OCI-LY1 (cell line): Measurements from ENCODE around the gene SPAG17.

Experiments used
- H2AFZ ChIP-seq: fragments of 200-600 bp; sonication (generic), shearing (Covaris generic); 2 replicates; pipeline ENCODE4 v1.6.0; 2014; ENCODE audit warnings: antibody characterized with exemption, mild to moderate bottlenecking, low read length
- H3F3A ChIP-seq: fragments of 200-600 bp; sonication (generic), shearing (Covaris generic); 2 replicates; pipeline ENCODE4 v1.6.0; 2014; ENCODE audit warnings: mild to moderate bottlenecking, antibody characterized with exemption, low read length, moderate library complexity; ENCODE audit not compliant: insufficient read depth
- H3K27ac ChIP-seq: fragments of 200-600 bp; sonication (generic); 2 replicates; pipeline ENCODE4 v1.5.1; 2014; ENCODE audit warnings: low read length, mixed run types, mild to moderate bottlenecking, low read depth; ENCODE audit not compliant: poor library complexity, severe bottlenecking
- H3K27me3 ChIP-seq: fragments of 200-600 bp; sonication (generic); 2 replicates; pipeline ENCODE4 v1.6.0; 2014; ENCODE audit warnings: antibody characterized with exemption, mild to moderate bottlenecking, low read length, moderate library complexity; ENCODE audit not compliant: insufficient read depth
- H3K36me3 ChIP-seq: fragments of 200-600 bp; sonication (generic); 2 replicates; pipeline ENCODE4 v1.6.1; 2014; ENCODE audit warnings: mild to moderate bottlenecking, antibody characterized with exemption, low read length, moderate library complexity, mixed read lengths; ENCODE audit not compliant: insufficient read depth
- H3K4me1 ChIP-seq: fragments of 200-600 bp; sonication (generic); 2 replicates; pipeline ENCODE4 v1.5.1; 2014; ENCODE audit warnings: mild to moderate bottlenecking, low read length, moderate library complexity; ENCODE audit not compliant: insufficient read depth, severe bottlenecking
- H3K4me2 ChIP-seq: fragments of 200-600 bp; sonication (generic), shearing (Covaris generic); 2 replicates; pipeline ENCODE4 v1.6.1; 2014; ENCODE audit warnings: low read length
- H3K4me3 ChIP-seq: fragments of 200-600 bp; sonication (generic); 2 replicates; pipeline ENCODE4 v1.5.1; 2014; ENCODE audit warnings: low read length, low read depth, mild to moderate bottlenecking, mixed read lengths; ENCODE audit not compliant: poor library complexity, severe bottlenecking
- H3K79me2 ChIP-seq: fragments of 200-600 bp; shearing (Covaris generic); 2 replicates; pipeline ENCODE4 v1.6.1; 2016; ENCODE audit warnings: mixed run types, low read length, mixed read lengths; ENCODE audit not compliant: insufficient read depth
- H3K9ac ChIP-seq: fragments of 200-600 bp; sonication (generic), shearing (Covaris generic); 2 replicates; pipeline ENCODE4 v1.6.1; 2014; ENCODE audit warnings: mild to moderate bottlenecking, low read length, mixed read lengths
- H3K9me2 ChIP-seq: fragments of 200-600 bp; sonication (generic), shearing (Covaris generic); 2 replicates; pipeline ENCODE4 v1.6.1; 2014; ENCODE audit warnings: low read depth, mild to moderate bottlenecking, low read length, mixed read lengths
- H3K9me3 ChIP-seq: fragments of 200-600 bp; shearing (Covaris generic); 2 replicates; pipeline ENCODE4 v1.6.1; 2014; ENCODE audit warnings: low read length, mixed read lengths
- H4K20me1 ChIP-seq: fragments of 200-600 bp; sonication (generic), shearing (Covaris generic); 2 replicates; pipeline ENCODE4 v1.6.0; 2016; ENCODE audit warnings: mild to moderate bottlenecking, low read length; ENCODE audit not compliant: insufficient read depth
- EZH2 ChIP-seq: fragments of 200-600 bp; sonication (generic), shearing (Covaris generic); IDR thresholded peaks from 2 replicates; pipeline ENCODE4 v1.8.0; 2017; ENCODE audit warnings: borderline replicate concordance, mixed run types, mild to moderate bottlenecking, antibody characterized with exemption, low read length, moderate library complexity, mixed read lengths
- TF ChIP-seq, protein P1 (sequence below): fragments of 200-600 bp; sonication (generic), shearing (Covaris generic); IDR thresholded peaks from 2 replicates; pipeline ENCODE4 v1.5.1; 2017; ENCODE audit warnings: mild to moderate bottlenecking, antibody characterized with exemption, low read length, moderate library complexity, mixed read lengths

Gene SPAG17

DNA sequence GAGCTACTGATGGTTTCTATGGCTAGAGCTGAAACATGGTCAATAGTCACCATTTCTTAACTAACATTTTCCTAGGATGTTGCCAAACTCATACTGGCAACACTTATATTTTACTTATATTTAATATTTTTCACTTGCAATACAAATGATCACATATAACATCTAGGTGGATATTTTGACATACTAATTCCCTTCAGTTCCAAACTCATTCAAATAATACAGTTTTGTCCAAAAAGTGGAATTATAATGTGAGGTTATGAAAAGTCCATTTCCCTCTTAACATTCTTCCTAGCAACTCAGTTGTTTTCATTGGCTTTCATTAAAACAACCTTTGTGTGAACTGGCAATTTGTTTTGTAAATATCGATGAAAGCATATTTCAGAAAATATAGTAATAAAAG lies 16.0 kb downstream of the SPAG17 start:
- H3K27ac ChIP-seq = no peak overlapping the region
- H3F3A ChIP-seq = no peaks in the 10 kb centered on the region
- H4K20me1 ChIP-seq = no peaks in the 10 kb centered on the region
- TF ChIP-seq EZH2 = no peak
- TF ChIP-seq, protein P1, sequence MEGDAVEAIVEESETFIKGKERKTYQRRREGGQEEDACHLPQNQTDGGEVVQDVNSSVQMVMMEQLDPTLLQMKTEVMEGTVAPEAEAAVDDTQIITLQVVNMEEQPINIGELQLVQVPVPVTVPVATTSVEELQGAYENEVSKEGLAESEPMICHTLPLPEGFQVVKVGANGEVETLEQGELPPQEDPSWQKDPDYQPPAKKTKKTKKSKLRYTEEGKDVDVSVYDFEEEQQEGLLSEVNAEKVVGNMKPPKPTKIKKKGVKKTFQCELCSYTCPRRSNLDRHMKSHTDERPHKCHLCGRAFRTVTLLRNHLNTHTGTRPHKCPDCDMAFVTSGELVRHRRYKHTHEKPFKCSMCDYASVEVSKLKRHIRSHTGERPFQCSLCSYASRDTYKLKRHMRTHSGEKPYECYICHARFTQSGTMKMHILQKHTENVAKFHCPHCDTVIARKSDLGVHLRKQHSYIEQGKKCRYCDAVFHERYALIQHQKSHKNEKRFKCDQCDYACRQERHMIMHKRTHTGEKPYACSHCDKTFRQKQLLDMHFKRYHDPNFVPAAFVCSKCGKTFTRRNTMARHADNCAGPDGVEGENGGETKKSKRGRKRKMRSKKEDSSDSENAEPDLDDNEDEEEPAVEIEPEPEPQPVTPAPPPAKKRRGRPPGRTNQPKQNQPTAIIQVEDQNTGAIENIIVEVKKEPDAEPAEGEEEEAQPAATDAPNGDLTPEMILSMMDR = no peak
- no peaks in the 10 kb centered on the region for H3K36me3 ChIP-seq
- H2AFZ ChIP-seq = no peak overlapping the region
- H3K4me2 ChIP-seq = no peak overlapping the region
- no peaks in the 10 kb centered on the region for H3K9me3 ChIP-seq
- H3K4me3 ChIP-seq = no peak overlapping the region
- no peaks in the 10 kb centered on the region for H3K9me2 ChIP-seq
- no peaks in the 10 kb centered on the region for H3K79me2 ChIP-seq
- no peak overlapping the region for H3K9ac ChIP-seq
- no peaks in the 10 kb centered on the region for H3K4me1 ChIP-seq
- H3K27me3 ChIP-seq = no peaks in the 10 kb centered on the region

- H3K36me3 ChIP-seq = no peaks in the 10 kb centered on the region
- no peak overlapping the region for H3K4me2 ChIP-seq
- H3K27me3 ChIP-seq = no peaks in the 10 kb centered on the region
- H3K79me2 ChIP-seq = no peaks in the 10 kb centered on the region
- no peaks in the 10 kb centered on the region for H3K9me3 ChIP-seq
- TF ChIP-seq, protein P1 = no peak
- TF ChIP-seq EZH2 = no peak
- H2AFZ ChIP-seq = no peak overlapping the region
- H3F3A ChIP-seq = no peaks in the 10 kb centered on the region
- no peak overlapping the region for H3K9ac ChIP-seq
- no peak overlapping the region for H3K27ac ChIP-seq
- H3K4me1 ChIP-seq = no peaks in the 10 kb centered on the region
- no peaks in the 10 kb centered on the region for H3K9me2 ChIP-seq
- H4K20me1 ChIP-seq = no peaks in the 10 kb centered on the region
- H3K4me3 ChIP-seq = no peak overlapping the region
Observed at GRCh38 chr1:118160806-118161205, 24.2 kb downstream of the SPAG17 start.

GRCh38 chr1:118159569-118159968 lies 25.5 kb downstream of the SPAG17 start:
- Histone ChIP-seq H2AFZ (no peak overlapping the region), H4K20me1 (no peaks in the 10 kb centered on the region), H3K4me2 (no peak overlapping the region), H3K9me3 (no peaks in the 10 kb centered on the region), H3K27me3 (no peaks in the 10 kb centered on the region), H3K27ac (no peak overlapping the region), H3K79me2 (no peaks in the 10 kb centered on the region), H3K9me2 (no peaks in the 10 kb centered on the region), H3K4me3 (no peak overlapping the region), H3K4me1 (no peaks in the 10 kb centered on the region), H3K9ac (no peak overlapping the region), H3F3A (no peaks in the 10 kb centered on the region), H3K36me3 (no peaks in the 10 kb centered on the region)
- TF ChIP-seq, protein P1 = no peak
- TF ChIP-seq EZH2 = no peak
